Measurements from ENCODE around the gene DRG2.

The DRG2 gene

DNA sequence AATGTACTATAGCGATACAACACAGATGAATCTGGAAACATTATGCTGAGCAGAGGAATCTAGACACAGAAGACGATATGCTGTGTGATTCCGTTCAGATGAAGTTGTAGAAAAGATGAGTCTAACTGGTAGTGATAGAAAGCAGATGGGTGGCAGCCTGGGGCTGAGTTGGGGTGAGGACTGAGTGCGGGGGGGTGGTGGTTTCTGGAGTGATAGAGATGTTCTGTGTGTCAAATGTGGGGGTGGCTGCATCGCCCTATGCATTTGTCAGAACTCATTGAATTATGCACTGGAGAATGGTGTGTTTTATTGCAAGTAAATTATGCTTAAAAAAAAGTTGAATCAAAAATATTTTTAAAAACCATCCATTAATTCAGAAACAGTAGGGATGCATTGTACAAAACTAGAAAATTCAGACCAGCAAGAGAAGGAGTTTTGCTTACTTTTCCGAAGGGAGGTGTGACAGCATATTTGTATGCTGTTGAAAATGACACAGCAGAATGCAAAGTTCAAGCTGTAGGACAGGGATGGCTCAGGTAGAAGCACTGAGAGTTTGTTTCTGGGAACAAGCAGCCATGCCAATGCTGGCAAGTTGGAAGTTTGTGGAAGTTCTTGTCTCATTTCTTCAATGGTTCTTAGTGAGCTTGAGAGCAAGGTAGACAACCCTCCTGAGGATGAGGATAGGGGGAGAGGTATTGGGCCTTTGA is 13.0 kb upstream of the DRG2 start:
- no peak for DNase-seq (ENCODE audit: low spot score)

DNA sequence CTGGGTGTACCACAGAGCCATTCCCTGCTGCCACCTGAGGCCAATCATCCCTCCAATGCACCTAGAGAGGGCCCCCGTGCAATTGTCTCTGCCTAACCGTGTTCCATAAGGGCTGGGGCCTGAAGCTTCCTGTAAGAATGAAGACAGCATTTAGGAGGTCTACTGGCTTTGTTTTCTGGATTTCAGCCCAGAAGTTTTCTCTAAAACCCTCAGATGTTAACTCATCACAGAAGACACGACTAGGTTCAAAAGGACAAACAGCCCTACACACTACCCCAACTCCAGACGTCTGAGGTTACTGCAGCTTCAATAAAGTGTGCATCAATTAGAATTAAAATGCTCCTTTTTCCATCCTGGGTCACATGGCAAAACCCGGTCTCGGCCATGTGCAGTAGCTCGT is 10.8 kb upstream of the DRG2 start:
- no peak for DNase-seq (ENCODE audit: low spot score)

GRCh38 chr17:18079543-18079942 is 8.2 kb upstream of the DRG2 start:
- DNase-seq (ENCODE audit: low spot score) = no peak

GRCh38 chr17:18084256-18084655 is 3.5 kb upstream of the DRG2 start:
- DNase-seq (ENCODE audit: low spot score) = no peak

GRCh38 chr17:18089613-18090012 is 1.9 kb downstream of the DRG2 start:
- DNase-seq (ENCODE audit: low spot score) = no peak

GRCh38 chr17:18093616-18094408 is 6.1 kb downstream of the DRG2 start:
- DNase-seq (ENCODE audit: low spot score) = no peak

GRCh38 chr17:18094409-18094807 is 6.7 kb downstream of the DRG2 start:
- DNase-seq (ENCODE audit: low spot score) = no peak

- DNase-seq (ENCODE audit: low spot score) = no peak
Observed at GRCh38 chr17:18099516-18099915, 11.8 kb downstream of the DRG2 start.

- no peak for DNase-seq (ENCODE audit: low spot score)
Observed at GRCh38 chr17:18100616-18101015, 12.9 kb downstream of the DRG2 start.

DNA sequence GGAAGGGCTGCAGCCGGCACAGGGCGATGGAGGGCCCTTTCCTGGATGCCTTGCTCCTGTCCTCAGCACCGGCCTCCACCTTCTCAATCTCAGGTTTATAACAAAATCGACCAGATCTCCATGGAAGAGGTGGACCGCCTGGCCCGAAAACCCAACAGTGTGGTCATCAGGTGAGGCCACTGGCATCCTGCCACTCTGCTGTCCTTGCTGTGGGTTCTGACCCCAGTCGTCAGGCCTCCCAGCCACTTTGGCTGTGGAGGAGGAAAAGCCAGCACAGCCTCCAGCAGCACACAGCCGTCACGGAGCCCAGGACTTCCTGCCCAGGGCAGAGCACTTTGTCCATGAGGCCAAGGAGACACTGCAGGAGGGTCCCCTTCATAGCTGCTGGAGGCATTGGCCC is 14.1 kb downstream of the DRG2 start:
- no peak for DNase-seq (ENCODE audit: low spot score)

- no peak for DNase-seq (ENCODE audit: low spot score)
Observed at GRCh38 chr17:18102640-18103039, 14.9 kb downstream of the DRG2 start.

DNA sequence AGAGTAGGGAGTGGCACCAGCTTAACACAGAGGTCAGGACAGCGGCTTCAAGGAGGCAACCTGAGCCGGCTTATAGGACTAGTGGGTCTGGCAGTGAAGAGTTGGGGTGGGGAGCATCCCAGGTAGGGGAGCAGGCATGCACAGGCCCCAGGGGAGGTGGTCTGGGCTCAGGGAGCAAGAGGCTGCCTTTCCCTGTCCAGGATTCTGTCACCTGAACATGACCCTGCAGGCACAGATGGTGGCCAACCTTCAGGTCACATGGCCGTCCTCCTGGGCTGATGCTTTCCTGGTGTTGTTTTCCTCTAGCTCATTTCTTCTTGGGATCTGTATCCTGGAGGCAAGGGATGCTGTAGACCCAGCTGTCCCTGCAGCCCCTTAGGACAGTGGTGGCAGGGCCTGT is 17.3 kb downstream of the DRG2 start:
- DNase-seq (ENCODE audit: low spot score) = no peak

DNA sequence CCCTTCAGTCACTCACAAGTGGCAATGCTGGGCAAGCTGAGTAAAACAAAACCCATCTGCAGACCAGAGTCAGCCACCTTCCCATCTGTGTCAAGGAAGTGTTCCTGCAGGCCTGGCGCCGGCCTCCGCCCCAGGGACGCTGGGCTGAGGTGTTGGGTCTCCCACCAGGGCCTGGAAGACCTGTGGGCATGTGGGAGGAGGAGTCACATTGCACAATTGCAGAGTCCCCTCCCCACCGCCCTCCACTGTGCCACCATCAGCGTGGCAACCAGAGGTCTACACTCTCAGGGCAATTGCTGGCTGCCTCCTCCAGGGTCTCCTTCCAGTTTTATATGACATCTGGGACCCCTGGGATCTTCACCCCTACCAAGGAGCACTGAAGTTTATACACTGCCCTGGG is 17.8 kb downstream of the DRG2 start:
- no peak for DNase-seq (ENCODE audit: low spot score)

GRCh38 chr17:18106211-18106610 is 18.5 kb downstream of the DRG2 start:
- no peak for DNase-seq (ENCODE audit: low spot score)

DNA sequence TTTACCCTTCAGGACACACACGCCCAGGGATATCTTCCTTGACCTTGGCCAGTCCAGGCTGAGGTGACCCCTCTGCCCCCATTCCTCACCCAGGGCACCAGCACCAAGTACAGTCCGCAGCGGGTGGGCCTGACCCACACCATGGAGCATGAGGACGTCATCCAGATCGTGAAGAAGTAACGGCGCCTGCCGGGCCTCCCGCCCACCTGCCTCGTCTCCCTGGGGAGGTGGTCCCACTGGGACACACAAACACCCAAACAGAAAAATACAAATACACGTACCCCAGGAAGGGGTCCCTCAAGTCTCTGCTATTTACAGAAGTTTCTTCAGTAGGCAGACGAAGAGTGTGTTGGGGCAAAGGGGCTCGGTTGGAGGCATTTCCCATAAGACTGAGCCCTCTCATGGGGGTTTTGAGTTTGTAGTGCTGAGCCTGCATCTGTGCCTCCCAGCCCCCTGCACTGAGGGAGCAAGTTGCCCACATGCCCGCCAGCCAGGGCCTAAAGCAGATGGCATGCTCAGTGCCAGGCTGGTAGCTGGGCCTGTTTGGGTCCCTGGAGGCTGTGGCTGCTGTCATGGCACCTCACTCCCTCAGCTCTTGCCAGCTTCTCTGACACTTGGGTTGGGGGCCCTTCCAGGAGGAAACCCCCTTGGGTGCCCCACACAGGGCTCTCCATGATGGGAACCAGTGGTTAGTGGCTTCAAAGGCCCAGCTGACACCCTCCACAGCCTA is 19.5 kb downstream of the DRG2 start:
- no peak for DNase-seq (ENCODE audit: low spot score)

GRCh38 chr17:18107971-18108370 is 20.2 kb downstream of the DRG2 start:
- no peak for DNase-seq (ENCODE audit: low spot score)

GRCh38 chr17:18108401-18109312 is 20.9 kb downstream of the DRG2 start, which contains the start of gene MYO15A:
Gene MYO15A (plus strand): TSS chr17:18108756. CDS start chr17:18118801, 10,045 bp downstream.
- DNase-seq (ENCODE audit: low spot score) = no peak

DNA sequence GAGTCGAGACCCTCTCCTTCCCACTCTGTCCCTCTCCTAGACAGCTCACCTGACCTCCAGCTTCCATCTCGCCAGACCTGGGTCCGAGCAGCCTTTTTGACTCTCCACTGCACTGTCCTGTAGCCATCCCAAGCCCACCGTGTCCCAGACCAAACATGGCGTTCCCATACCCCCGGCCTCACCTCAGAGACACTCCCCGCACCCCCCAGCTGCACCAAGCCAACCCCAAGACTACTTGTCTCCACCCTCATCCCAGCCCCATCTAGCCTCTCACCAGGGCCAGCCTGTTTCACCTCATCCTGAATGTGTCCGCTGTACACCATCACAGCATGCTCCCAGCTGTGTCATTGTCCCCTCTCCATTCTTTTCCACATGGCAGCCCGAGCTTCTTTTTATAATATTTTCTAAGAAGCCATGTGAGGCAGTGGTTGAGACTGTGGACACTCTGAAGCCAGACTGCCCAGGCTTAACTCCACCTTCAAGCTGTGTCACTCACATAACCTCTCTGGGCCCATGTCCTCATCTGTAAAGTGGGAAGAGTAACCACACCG is 22.3 kb downstream of the DRG2 start:
- DNase-seq (ENCODE audit: low spot score) = no peak

DNA sequence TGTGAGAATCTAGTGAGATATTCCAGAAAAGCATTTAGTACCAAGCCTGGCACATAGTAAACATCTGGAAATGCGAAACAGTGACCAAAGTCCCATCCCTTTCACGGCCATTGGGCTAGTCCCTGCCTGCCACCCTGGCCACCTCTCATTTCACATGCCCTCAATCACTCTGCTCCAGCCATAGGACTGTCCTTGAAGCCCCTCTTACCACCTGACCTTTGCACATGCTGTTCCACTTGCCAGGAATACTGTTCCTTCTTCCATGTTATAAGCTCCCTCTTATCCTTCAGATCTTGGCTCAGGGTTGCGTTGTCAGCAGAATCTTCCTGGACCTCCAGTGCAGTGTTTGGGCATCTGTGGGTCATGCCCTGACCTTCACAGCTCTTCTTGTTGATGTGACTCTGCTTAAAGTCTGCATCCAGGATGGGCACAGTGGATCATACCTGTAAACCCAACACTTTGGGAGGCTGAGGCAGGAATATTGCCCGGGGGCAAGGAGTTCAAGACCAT is 22.9 kb downstream of the DRG2 start:
- DNase-seq (ENCODE audit: low spot score) = no peak

DNA sequence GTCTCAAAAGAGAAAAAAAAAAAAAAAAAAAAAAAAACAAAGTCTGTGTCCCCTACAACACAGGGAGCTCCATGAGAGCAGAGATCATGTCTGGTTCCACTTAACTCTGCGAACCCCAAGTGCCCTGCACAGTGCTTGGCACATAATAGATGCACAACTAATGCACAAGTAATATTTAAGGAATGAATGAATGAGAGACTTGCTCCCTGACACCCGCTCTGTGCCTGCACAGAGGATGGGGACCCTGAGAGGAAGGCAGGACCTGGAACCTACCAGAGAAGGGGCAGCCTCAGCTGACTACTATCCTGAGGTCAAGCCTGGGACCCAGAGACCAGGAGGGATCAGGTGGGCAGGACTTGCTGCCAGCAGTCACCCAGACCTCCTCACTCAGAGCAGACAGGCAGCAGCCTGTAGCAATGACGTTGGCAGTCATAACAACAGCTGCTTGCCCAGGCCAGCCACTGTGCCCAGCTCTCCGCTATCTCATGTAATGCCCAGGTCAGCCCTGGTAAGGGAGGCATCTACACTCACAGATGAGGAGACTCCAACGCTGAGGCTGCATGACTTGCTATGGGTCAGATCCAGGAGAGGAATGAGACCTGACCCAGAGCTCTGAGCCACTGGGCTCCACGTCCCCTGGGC is 23.7 kb downstream of the DRG2 start:
- DNase-seq (ENCODE audit: low spot score) = no peak
